ENCODE measurements around the gene KIAA0319L.
"Not testable (repeated sequence)": the region's sequence is repeated elsewhere in the genome, so short reads cannot be mapped to it uniquely, and the experiment has no call there.

The KIAA0319L gene

DNA sequence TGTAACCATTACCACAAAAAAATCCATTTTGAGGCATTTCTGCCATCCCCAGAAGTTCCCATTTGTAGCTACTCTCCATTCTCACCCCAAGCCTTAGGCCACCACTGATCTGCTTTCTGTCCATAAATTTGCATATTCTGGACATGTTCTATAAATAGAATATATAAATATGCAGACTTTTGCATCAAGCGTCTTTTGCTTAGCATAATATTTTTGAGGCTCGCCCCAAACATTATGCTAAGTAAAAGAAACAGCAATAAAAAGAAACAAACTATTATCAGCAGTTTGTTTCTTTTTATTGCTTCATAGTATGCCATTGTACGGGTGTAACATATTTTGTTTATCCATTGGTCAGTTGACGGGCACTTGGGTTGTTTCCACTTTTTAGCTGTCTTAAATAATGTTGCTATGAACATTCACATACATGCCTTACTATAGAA, 23.8 kb upstream of the KIAA0319L start:
- DNase-seq: no peak

- no peak for DNase-seq
Observed at GRCh38 chr1:35577071-35577998, 20.1 kb upstream of the KIAA0319L start.

DNA sequence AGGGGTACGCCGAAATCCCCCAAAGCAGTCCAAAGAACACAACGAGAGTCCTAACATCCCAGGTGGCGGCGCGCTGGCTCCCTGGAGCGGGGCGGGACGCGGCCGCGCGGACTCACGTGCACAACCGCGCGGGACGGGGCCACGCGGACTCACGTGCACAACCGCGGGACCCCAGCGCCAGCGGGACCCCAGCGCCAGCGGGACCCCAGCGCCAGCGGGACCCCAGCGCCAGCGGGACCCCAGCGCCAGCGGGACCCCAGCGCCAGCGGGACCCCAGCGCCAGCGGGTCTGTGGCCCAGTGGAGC, 19.5 kb upstream of the KIAA0319L start:
- not testable (repeated sequence) for DNase-seq

- no peak for DNase-seq
Observed at GRCh38 chr1:35576061-35576765, 19.0 kb upstream of the KIAA0319L start.

GRCh38 chr1:35575416-35575958, 18.3 kb upstream of the KIAA0319L start:
- DNase-seq: no peak

DNA sequence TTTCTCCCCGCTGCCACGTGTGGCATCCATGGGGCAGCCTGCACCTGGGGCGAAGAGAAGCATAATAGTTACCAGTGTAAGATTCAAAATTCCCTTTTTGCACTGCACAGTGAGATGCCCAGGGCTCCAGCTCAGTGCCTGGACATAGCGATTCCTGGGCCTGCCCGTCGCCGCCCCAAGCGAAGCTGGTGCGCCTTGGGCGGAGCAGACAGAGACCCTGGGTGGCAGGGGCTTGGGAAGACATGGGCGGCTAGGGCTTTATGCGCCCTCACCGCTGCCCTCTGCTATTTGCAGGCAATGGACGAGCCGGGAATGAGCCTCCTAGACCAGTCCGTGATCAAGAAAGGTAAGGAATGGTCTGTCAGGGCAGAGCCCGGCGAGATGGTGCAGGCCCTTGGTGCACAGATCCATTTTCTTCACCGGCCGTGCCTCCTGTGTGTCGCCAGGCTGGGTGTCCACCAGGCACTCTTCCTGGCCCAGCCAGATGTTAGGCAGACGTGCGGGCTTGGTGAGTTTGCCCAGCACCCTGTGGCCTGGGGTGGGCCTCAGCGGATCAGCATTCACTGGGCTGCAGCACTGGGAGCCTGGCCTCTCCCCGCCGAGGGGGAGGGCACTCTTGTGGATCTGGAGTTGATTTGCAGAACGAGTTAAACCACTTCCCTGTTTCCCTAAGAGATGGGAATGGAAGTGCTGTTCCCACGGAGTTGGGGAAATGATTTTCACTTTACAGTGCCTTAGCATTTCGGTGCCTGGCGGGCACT, 17.6 kb upstream of the KIAA0319L start:
- no peak for DNase-seq

GRCh38 chr1:35574125-35574654, 17.0 kb upstream of the KIAA0319L start:
- no peak for DNase-seq

- DNase-seq: no peak
Observed at GRCh38 chr1:35573198-35574124, 16.3 kb upstream of the KIAA0319L start, which contains the start of gene TFAP2E. TSS of gene TFAP2E (plus strand) at chr1:35573314. CDS start at chr1:35573578, 264 bp downstream.

DNA sequence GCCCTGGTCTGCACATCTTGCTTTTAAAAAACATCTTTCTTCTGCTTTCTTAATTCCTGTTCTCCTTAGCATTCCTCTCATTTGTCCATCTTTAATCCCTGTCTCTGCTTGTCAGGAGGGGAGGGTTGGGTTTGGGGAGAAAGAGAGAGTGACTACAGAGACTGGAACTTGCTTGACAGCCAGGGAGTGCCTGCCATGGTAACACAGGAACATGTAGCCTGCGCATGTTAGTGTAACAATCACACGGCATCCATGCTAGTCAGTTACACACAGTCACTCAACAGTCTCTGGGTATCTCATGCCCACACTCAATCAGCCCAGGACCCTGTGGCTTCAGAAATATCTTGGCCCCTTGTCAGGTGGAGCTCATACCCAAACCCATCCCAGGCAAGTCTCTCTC, 15.1 kb upstream of the KIAA0319L start:
- no peak for DNase-seq

GRCh38 chr1:35571263-35571662, 14.1 kb upstream of the KIAA0319L start:
- DNase-seq: no peak

- no peak for DNase-seq
Observed at GRCh38 chr1:35570589-35571137, 13.5 kb upstream of the KIAA0319L start.

DNA sequence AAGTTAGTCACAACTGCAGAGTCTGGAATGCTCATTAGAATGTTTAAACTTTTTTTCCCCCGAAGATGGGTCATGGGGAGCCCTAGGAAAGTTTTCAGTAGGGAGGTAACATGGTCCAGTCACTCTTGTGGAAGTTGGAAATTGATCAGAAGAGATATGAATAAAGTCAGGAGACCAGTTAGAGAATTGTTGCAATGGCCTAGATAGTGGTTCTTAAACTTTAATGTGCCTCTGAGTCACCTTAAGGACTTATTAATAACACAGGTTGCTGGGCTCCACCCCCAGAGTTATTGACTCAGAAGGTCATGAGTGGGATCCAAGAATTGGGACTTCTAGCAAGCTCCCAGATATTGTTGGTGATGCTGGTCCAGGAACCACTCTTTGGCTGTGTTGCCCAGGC, 12.7 kb upstream of the KIAA0319L start:
- DNase-seq: no peak

DNA sequence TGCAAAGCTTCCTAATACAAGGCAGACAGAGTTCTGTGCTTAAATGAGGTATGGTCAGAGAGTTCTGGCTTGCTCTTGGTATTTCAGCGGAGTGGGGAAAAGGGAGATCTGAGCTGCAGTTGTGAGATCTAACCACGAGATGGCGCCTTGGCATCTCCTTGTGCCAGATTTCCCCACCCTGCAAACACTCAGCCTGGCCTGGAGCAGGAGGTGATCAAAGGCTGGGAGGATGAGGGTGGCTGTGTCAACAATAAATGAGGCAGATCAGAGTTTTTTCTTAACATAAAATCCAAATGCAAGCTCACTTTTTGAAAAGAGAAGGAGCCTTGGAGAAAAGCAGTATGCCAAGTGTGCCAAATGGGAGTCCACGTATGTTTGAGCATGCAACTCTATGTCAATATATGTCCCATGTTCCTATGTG, 11.8 kb upstream of the KIAA0319L start:
- DNase-seq: peak in 1 of 2 experiments; percentile 64

DNA sequence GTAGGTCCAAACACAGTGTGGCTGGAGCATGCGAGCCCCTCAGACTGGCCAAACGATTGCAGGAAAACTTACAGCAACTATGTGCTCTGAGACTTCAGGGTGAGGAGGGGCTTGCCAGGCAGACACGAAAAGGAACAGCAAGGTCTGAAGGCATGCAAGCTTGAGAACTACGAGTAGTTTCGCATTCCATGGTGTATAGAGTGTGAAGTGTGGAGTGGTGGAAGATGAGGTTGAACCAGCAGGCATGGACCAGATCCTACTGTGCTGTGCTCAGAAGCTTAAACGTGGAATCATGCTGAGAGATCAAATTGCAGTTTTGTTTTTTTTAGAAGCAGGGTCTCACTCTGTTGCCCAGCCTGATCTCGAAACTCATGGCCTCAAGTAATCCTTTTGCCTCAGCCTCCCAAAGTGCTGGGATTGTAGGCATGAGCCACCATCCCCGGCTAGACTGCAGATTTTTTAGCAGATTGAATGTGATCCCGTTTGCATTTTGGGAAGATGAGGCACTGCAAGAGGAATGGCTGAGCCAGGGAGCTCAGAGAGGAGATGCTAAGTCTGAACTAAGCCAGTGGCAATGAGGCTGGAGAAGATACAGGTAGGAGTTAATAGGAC, 10.8 kb upstream of the KIAA0319L start:
- no peak for DNase-seq

GRCh38 chr1:35565742-35566133, 8.5 kb upstream of the KIAA0319L start:
- no peak for DNase-seq

- no peak for DNase-seq
Observed at GRCh38 chr1:35564884-35565741, 7.9 kb upstream of the KIAA0319L start.

- peak; percentile 33 to 63 for DNase-seq
Observed at GRCh38 chr1:35564037-35564883, 7.1 kb upstream of the KIAA0319L start.

DNA sequence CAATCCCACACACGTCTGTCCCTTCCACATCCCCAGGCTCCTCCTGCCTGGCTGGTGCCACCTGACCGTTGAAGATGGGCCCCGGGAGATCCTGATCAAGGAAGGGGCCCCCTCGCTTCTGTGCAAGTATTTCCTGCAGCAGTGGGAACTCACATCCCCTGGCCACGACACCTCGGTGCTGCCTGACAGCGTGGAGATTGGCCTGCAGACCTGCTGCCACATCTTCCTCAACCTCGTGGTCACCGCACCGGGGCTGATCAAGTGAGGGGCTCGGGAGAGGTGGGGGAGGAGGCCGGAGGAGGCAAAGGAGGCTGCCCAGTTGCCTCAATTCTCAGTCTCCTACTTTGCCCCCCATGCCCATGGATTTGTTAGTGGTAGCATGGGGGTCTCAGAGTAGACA, 6.0 kb upstream of the KIAA0319L start:
- DNase-seq: no peak

Measured in SW 1271 (cell line).